Suprapubic skin (tissue), 4 donors: Measurements from ENCODE around the gene TRAF3IP1. TPM values are rescaled to one million over a fixed set of nuclear protein-coding genes. Genes with fewer than 3 reads are reported as not detected.
"Not testable (repeated sequence)": the region's sequence is repeated elsewhere in the genome, so short reads cannot be mapped to it uniquely, and the experiment has no call there.

Source experiments
- DNase-seq, 2 donors: peaks; one replicate each; pipeline ENCODE4 v3.0.0-alpha.2; 2019; ENCODE audit warnings: low spot score in 2 of 2
- H3K27ac ChIP-seq: fragments of 200-600 bp; sonication (generic); one replicate; pipeline ENCODE4 v1.5.1; 2019
- H3K27me3 ChIP-seq: fragments of 200-600 bp; sonication (generic); one replicate; pipeline ENCODE4 v1.5.1; 2019
- H3K36me3 ChIP-seq: fragments of 200-600 bp; sonication (generic); one replicate; pipeline ENCODE4 v1.5.1; 2019
- H3K4me1 ChIP-seq: fragments of 200-600 bp; sonication (generic); one replicate; pipeline ENCODE4 v1.5.1; 2019
- H3K4me3 ChIP-seq: fragments of 200-600 bp; sonication (generic); one replicate; pipeline ENCODE4 v1.5.1; 2019; ENCODE audit warnings: mild to moderate bottlenecking
- H3K9me3 ChIP-seq: fragments of 200-600 bp; sonication (generic); one replicate; pipeline ENCODE4 v1.5.1; 2019
- CTCF ChIP-seq, 2 donors: fragments of 200-600 bp in 1 of 2; fragments of 450-650 bp in 1 of 2; sonication (generic) in 1 of 2; IDR thresholded peaks; one replicate each; pipeline ENCODE4 v1.5.1; 2016 to 2019; ENCODE audit warnings: antibody characterized with exemption in 2 of 2, mild to moderate bottlenecking in 1 of 2, moderate library complexity in 1 of 2
- EP300 ChIP-seq: sonication (generic); formaldehyde crosslinking; IDR thresholded peaks from one replicate; pipeline ENCODE4 v1.6.1; 2017; ENCODE audit warnings: antibody characterized with exemption
- POLR2A ChIP-seq, 2 donors: fragments of 450-650 bp; IDR thresholded peaks; one replicate each; pipeline ENCODE4 v1.6.1; 2017; ENCODE audit warnings: antibody characterized with exemption in 2 of 2, mild to moderate bottlenecking in 2 of 2, moderate library complexity in 2 of 2
- POLR2AphosphoS5 ChIP-seq, 3 donors: sonication (generic); formaldehyde crosslinking; IDR thresholded peaks; one replicate each; pipeline ENCODE4 v1.6.1; 2017; ENCODE audit warnings: antibody characterized with exemption in 3 of 3
- WGBS: methylation state at CpG from one replicate; pipeline ENCODE4 v1.1.5; 2018; 5-methylcytosine and 5-hydroxymethylcytosine counted together
- total RNA-seq, 4 donors: library from RNA; depleted of rRNA; stranded (reverse); fragments of >200 nt; gene quantifications; one replicate each; pipeline ENCODE4 v1.1.0, GENCODE V29; 2016

The TRAF3IP1 gene
- total RNA-seq, 4 donors from 2014 or later: 10.2 to 15.4 (median 10.6) TPM

- WGBS: 67% methylated on average over 8 of the region's 8 CpGs
- Histone ChIP-seq H3K27ac (no peak overlapping the region), H3K27me3 (no peaks in the 10 kb centered on the region), H3K4me1 (no peaks in the 10 kb centered on the region), H3K9me3 (no peaks in the 10 kb centered on the region), H3K36me3 (peaks cover 7% of the 10 kb centered on the region), H3K4me3 (no peak overlapping the region)
- no peak for DNase-seq
- TF ChIP-seq POLR2A (IDR thresholded peaks at IDR 0.05): no peak
- TF ChIP-seq POLR2AphosphoS5 (IDR thresholded peaks at IDR 0.05): no peak
- TF ChIP-seq EP300: no peak
- no peak for TF ChIP-seq CTCF (IDR thresholded peaks at IDR 0.05)
Observed at GRCh38 chr2:238401551-238401950, 81.2 kb downstream of the TRAF3IP1 start.

DNA sequence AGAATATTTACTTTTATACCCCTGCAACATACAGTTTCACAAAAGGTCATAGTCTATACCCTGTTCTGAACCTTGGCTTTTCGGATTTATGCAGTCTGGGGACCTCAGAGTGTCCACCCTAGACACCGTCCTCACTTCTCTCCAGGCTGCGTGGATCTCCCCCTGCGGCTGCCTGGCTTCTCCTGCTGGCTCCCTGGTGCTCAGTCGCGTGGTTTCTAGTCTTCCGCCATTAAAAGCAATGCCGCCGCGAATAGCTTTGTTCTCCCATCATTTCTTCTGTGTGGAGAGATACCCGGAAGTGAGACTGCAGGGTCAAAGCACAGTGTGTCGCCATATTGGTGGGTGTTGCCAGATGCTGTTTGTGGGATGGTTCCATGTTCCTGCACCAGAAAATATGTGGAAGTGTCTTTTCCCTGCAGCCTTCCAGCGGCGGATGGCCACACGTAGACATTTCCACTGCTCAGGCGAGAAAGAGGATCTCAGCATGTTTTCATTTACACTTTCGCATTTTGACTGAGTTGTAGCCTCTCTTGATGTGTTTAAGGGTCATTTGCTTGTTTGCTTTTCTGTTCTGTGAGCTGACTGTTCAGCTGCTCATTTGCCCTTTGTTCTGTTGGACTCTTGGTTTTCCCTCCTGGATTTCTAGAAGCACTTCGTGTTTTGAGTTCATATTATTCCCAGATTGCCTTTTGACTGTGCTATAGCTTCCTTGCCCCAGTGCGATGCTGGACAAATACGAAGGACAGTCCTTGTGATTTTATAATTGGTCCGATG, 83.5 kb downstream of the TRAF3IP1 start:
- TF ChIP-seq POLR2A (IDR thresholded peaks at IDR 0.05) (no peak), CTCF (IDR thresholded peaks at IDR 0.05) (no peak), POLR2AphosphoS5 (IDR thresholded peaks at IDR 0.05) (no peak), EP300 (no peak)
- Histone ChIP-seq H3K4me3 (no peak overlapping the region), H3K27me3 (no peaks in the 10 kb centered on the region), H3K27ac (no peak overlapping the region), H3K9me3 (no peaks in the 10 kb centered on the region), H3K36me3 (peaks cover 7% of the 10 kb centered on the region), H3K4me1 (no peaks in the 10 kb centered on the region)
- no peak for DNase-seq
- WGBS: 92% methylated on average over 21 of the region's 21 CpGs

DNA sequence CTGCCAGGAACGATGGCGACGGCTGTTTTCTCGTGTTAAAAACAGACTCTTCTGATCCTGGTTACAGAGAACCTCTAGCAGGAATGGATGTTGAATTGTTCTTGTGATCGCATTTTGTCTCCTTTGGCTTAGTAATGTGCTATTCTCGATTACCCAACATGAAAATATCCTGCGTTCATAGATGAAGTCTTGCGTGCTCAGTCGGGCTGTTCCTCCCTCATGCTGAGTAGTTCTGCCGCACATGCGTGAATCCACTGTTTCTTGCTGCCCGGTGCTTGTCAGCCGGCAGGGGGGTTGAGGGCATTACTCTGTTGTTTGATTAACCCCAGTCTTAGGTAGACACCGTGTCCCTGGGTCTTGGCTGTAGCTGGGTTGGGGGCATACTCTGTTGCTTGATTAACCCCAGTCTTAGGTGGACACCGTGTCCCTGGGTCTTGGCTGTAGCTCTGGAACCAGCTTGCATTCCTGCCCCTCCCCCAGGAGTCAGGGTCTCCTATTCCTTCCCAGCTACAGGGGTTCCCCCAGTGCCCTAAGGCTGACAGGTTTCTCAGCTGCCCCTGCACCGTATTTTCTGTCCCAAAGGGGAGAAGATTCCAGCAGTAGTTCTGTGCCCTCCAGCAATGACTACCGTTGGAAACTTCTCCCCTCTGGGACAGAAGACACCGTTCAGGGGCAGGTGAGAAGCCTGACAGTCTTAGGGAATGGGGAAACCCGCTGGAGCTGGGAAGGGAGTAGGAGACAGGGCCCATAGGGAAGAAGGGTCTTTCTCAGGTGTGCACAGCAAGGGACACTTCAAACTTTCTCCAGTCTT, 84.3 kb downstream of the TRAF3IP1 start:
- no peak for DNase-seq
- no peaks in the 10 kb centered on the region for H3K9me3 ChIP-seq
- H3K4me3 ChIP-seq: no peak overlapping the region
- no peak overlapping the region for H3K27ac ChIP-seq
- peaks cover 7% of the 10 kb centered on the region for H3K36me3 ChIP-seq
- H3K27me3 ChIP-seq: no peaks in the 10 kb centered on the region
- no peaks in the 10 kb centered on the region for H3K4me1 ChIP-seq
- TF ChIP-seq CTCF (IDR thresholded peaks at IDR 0.05) (no peak), POLR2AphosphoS5 (IDR thresholded peaks at IDR 0.05) (no peak), POLR2A (IDR thresholded peaks at IDR 0.05) (no peak)
- 92% methylated on average over 18 of the region's 19 CpGs for WGBS

DNA sequence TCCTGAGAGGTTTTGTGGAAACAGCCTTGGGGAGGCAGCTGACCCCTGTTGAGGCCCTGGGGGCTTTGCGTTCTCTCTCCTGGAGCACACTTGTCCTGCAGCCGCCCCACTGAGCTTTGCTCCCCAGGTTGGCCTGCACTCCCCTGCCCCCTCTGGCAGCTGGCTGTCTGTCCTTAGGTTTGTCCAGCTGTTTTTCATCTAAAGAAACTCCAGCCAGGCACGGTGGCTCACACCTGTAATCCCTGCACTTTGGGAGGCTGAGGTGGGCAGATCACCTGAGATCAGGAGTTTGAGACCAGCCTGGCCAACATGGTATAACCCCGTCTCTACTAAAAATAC, 84.9 kb downstream of the TRAF3IP1 start:
- DNase-seq, H3K4me1 ChIP-seq, H3K4me3 ChIP-seq, H3K36me3 ChIP-seq, H3K9me3 ChIP-seq, H3K27me3 ChIP-seq, H3K27ac ChIP-seq: not testable (repeated sequence)
- 89% methylated on average over 4 of the region's 4 CpGs for WGBS

DNA sequence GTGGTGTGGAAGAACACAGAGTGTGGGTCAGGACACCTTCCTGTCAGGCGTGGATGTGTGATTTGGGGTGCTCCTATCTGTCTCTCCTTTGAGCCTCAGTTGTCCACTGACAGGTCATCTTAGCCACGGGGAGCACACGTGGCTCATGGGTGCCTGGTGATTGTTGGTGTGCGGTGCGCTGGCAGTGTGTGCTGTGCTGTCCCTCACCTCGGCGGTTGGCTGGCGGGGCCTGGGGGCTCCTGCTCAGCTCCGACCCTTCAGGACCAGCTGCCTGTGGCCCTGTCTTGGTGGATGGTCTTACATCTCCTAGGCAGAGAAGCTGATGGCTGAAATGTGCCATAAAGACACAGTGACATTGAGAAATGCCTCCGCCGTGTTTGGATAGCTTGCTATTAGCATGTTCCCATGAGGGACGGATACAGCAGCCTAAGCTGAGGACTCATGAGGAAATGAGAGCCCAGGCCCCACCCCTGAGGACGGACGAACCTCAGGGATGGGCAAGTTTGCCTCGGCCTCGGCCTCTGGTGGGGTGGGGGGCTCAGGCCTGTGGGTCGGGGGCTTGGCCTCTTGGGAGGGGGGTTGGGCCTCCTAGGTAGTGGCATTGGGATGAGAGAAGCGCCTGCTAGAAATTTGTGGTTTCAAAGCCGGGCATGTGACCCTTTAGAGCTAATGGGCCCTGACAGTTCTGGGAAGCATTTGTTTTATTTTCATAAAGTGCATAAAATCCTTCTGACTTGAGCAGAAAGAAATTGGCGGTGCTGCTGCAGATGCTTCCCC, 86.1 kb downstream of the TRAF3IP1 start:
- no peaks in the 10 kb centered on the region for H3K9me3 ChIP-seq
- 76% methylated on average over 9 of the region's 20 CpGs for WGBS
- no peak overlapping the region for H3K27ac ChIP-seq
- DNase-seq: no peak
- H3K4me1 ChIP-seq: no peaks in the 10 kb centered on the region
- H3K4me3 ChIP-seq: no peak overlapping the region
- H3K27me3 ChIP-seq: no peaks in the 10 kb centered on the region
- no peaks in the 10 kb centered on the region for H3K36me3 ChIP-seq
- no peak for TF ChIP-seq EP300
- no peak for TF ChIP-seq POLR2A (IDR thresholded peaks at IDR 0.05)
- TF ChIP-seq CTCF (IDR thresholded peaks at IDR 0.05): no peak
- TF ChIP-seq POLR2AphosphoS5 (IDR thresholded peaks at IDR 0.05): no peak
